PC-3 (cell line): Measurements from ENCODE around the gene PKIG. TPM values are rescaled to one million over a fixed set of nuclear protein-coding genes. Genes with fewer than 3 reads are reported as not detected.

Source experiments
- ATAC-seq: fragments of 200-7000 bp; cut with Tn5 transposase; 2 replicates; pipeline ENCODE4 v1.9.1; 2020; ENCODE audit warnings: mild to moderate bottlenecking, moderate library complexity
- BruUV-seq: library from RNA; stranded (reverse); fragments of 400-500 nt; replicated peaks from 2 replicates; lab custom pipeline; 2021; lab: Mats Ljungman, UMichigan
- CTCF ChIA-PET: fragments of 300-600 bp; sonication (Branson Sonifier 250); formaldehyde crosslinking; loops from one replicate; lab custom pipeline; 2022; ENCODE audit warnings: antibody characterized with exemption; lab: Charles Lee
- POLR2A ChIA-PET: fragments of 300-600 bp; sonication (Branson Sonifier 250); formaldehyde crosslinking; loops from one replicate; lab custom pipeline; 2022; ENCODE audit warnings: antibody characterized with exemption; ENCODE audit not compliant: unreplicated experiment; lab: Charles Lee
- DNase-seq: peaks from one replicate; pipeline ENCODE4 v3.0.0-alpha.2; 2015
- H2AFZ ChIP-seq: fragments of 300-600 bp; sonication (generic); 2 replicates; pipeline ENCODE4 v1.6.0; 2016; ENCODE audit warnings: antibody characterized with exemption, low read length
- H3F3A ChIP-seq: fragments of 300-600 bp; sonication (generic); one replicate; pipeline ENCODE4 v1.6.0; 2017; ENCODE audit warnings: antibody characterized with exemption, low read length, control low read depth, mild to moderate bottlenecking; ENCODE audit not compliant: unreplicated experiment
- H3K27ac ChIP-seq: fragments of 300-600 bp; sonication (generic); 2 replicates; pipeline ENCODE4 v1.5.1; 2016; ENCODE audit warnings: mild to moderate bottlenecking, low read length
- H3K27me3 ChIP-seq: fragments of 300-600 bp; sonication (generic); 2 replicates; pipeline ENCODE4 v1.6.1; 2016; ENCODE audit warnings: low read length, mixed read lengths
- H3K36me3 ChIP-seq: fragments of 300-600 bp; sonication (generic); 2 replicates; pipeline ENCODE4 v1.6.1; 2016; ENCODE audit warnings: low read depth, mixed run types, low read length, mixed read lengths
- H3K4me1 ChIP-seq: fragments of 300-600 bp; sonication (generic); 2 replicates; pipeline ENCODE4 v1.5.1; 2016; ENCODE audit warnings: low read length; ENCODE audit not compliant: insufficient read depth
- H3K4me2 ChIP-seq: fragments of 300-600 bp; sonication (generic); 2 replicates; pipeline ENCODE4 v1.6.0; 2016; ENCODE audit warnings: low read length
- H3K4me3 ChIP-seq: fragments of 300-600 bp; sonication (generic); 2 replicates; pipeline ENCODE4 v1.5.1; 2016; ENCODE audit warnings: mild to moderate bottlenecking, low read length, mixed read lengths
- H3K79me2 ChIP-seq: fragments of 300-600 bp; sonication (generic); 2 replicates; pipeline ENCODE4 v1.6.1; 2017; ENCODE audit warnings: low read length, mixed read lengths
- H3K9ac ChIP-seq: fragments of 300-600 bp; sonication (generic); 2 replicates; pipeline ENCODE4 v1.6.0; 2016; ENCODE audit warnings: mild to moderate bottlenecking, low read length
- H3K9me2 ChIP-seq: fragments of 300-600 bp; sonication (generic); replicated peaks from 2 replicates; pipeline ENCODE4 v1.6.1; 2016; ENCODE audit warnings: mixed run types, low read length, mixed read lengths
- H3K9me3 ChIP-seq: fragments of 300-600 bp; sonication (generic); 2 replicates; pipeline ENCODE4 v1.6.1; 2016; ENCODE audit warnings: low read length, mixed read lengths
- H4K20me1 ChIP-seq: fragments of 300-600 bp; sonication (generic); 2 replicates; pipeline ENCODE4 v1.6.1; 2016; ENCODE audit warnings: low read length, mixed read lengths
- EZH2 ChIP-seq: fragments of 300-600 bp; sonication (generic); IDR thresholded peaks from one replicate; pipeline ENCODE4 v1.6.1; 2017; ENCODE audit warnings: antibody characterized with exemption, mild to moderate bottlenecking, low read length; ENCODE audit not compliant: unreplicated experiment
- EZH2phosphoT487 ChIP-seq: fragments of 300-600 bp; sonication (generic); IDR thresholded peaks from 2 replicates; pipeline ENCODE4 v1.6.1; 2018; ENCODE audit warnings: mild to moderate bottlenecking, antibody characterized with exemption, low read length, borderline replicate concordance
- intact Hi-C: fragments of 100-400 bp; cut with micrococcal nuclease; formaldehyde crosslinking; loops from 2 replicates; pipeline ENCODE4 v1.9.0; 2023
- total RNA-seq: library from RNA; depleted of rRNA; stranded (reverse); fragments of >200 nt; gene quantifications from 2 replicates; pipeline ENCODE4 v1.2.3, GENCODE V29; 2014
- TF ChIP-seq, protein P1 (sequence below): fragments of 300-600 bp; sonication (generic); conservative IDR thresholded peaks from 2 replicates; pipeline ENCODE4 v1.5.1; 2017; ENCODE audit warnings: antibody characterized with exemption, low read depth, mild to moderate bottlenecking, low read length

Gene PKIG
- total RNA-seq, 1 experiment from 2014 or later, result 47.5 TPM

DNA sequence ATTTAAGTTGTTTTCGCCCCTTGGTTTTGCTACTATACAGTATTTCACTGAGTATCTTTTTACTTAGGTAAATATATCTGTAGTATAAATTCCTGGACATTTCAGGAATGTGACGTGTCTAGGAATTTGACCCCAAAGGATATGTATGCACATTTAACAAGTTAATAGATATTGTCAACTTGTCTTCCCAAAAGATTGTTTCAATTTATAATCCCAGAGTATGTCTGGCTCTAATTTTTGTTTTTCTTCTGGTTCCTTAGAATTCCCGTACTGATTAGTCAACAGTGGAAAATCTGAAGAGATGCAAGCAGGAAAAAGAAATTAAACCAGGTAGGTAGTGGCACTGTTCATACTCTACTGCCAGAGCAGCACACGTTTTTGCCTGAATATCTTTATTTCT is 7.2 kb downstream of the PKIG start:
- Histone ChIP-seq H3K36me3 (no peaks in the 10 kb centered on the region), H3K4me1 (peaks cover 11% of the 10 kb centered on the region; the same call in 1 of the 2 replicates), H3K9me2 (no peaks in the 10 kb centered on the region), H3F3A (no peaks in the 10 kb centered on the region), H3K79me2 (no peaks in the 10 kb centered on the region), H3K27ac (no peak overlapping the region), H3K9ac (no peak overlapping the region), H3K27me3 (no peaks in the 10 kb centered on the region), H2AFZ (no peak overlapping the region), H3K9me3 (no peaks in the 10 kb centered on the region), H4K20me1 (no peaks in the 10 kb centered on the region), H3K4me2 (no peak overlapping the region), H3K4me3 (no peak overlapping the region)
- BruUV-seq, result no TSS peak
- POLR2A ChIA-PET, result no interaction called here
- CTCF ChIA-PET, result no interaction called here
- intact Hi-C loops, result no loop called here
- TF ChIP-seq, protein P1, sequence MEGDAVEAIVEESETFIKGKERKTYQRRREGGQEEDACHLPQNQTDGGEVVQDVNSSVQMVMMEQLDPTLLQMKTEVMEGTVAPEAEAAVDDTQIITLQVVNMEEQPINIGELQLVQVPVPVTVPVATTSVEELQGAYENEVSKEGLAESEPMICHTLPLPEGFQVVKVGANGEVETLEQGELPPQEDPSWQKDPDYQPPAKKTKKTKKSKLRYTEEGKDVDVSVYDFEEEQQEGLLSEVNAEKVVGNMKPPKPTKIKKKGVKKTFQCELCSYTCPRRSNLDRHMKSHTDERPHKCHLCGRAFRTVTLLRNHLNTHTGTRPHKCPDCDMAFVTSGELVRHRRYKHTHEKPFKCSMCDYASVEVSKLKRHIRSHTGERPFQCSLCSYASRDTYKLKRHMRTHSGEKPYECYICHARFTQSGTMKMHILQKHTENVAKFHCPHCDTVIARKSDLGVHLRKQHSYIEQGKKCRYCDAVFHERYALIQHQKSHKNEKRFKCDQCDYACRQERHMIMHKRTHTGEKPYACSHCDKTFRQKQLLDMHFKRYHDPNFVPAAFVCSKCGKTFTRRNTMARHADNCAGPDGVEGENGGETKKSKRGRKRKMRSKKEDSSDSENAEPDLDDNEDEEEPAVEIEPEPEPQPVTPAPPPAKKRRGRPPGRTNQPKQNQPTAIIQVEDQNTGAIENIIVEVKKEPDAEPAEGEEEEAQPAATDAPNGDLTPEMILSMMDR, result no peak
- TF ChIP-seq EZH2phosphoT487 (no peak), EZH2 (no peak)
- ATAC-seq (no peak), DNase-seq (no peak)

DNA sequence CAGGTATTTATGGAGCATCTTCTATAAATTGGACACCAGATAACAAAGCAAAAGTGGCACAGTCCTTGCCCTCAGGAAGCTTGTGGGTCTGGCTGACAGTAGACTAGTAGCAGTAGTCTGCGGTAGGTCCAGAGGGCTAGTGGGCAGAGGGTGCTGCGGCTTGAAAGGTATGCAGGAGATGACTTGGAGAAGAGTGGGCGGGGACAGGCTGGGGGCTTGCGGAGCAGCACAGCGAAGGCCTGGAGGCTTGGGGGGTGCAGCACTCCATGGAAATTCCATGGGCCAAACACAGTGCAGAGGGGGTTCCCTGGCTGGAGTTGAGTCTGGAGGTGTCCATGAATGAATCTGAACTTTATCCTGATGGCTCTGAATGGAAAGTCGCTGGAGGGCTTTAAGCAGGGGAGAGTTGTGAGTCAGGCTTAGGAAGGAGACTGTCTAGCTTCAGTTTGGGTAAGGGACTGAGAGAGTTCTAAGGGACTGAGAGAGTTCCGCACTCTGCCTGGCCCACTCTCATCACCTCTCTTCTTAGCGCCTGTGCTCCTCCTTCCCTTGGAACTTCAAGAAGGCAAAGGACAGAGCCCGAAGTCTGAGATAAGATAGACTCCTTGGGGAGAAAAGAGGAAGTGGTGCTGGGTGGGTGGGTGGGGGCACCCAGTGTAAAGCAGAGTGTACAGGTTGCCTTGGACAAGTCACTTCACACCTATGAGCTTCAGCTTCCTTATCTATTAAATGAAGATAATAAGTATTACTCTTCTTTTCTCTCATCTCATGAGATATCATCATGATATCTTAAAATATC is 8.8 kb downstream of the PKIG start:
- CTCF ChIA-PET, result no interaction called here
- no TSS peak for BruUV-seq
- H3K9me2 ChIP-seq, result no peaks in the 10 kb centered on the region
- no peaks in the 10 kb centered on the region for H4K20me1 ChIP-seq
- H3K4me3 ChIP-seq, result no peak overlapping the region
- ATAC-seq, result no peak
- intact Hi-C loops, result no loop called here
- H3K4me2 ChIP-seq, result no peak overlapping the region
- no peak for DNase-seq
- H3K9ac ChIP-seq, result no peak overlapping the region
- H3K27ac ChIP-seq, result no peak overlapping the region
- no peaks in the 10 kb centered on the region for H3K27me3 ChIP-seq
- no peaks in the 10 kb centered on the region for H3F3A ChIP-seq
- H3K9me3 ChIP-seq, result no peaks in the 10 kb centered on the region
- peaks cover 26% of the 10 kb centered on the region for H3K4me1 ChIP-seq
- POLR2A ChIA-PET, result no interaction called here
- no peak overlapping the region for H2AFZ ChIP-seq
- H3K79me2 ChIP-seq, result no peaks in the 10 kb centered on the region
- H3K36me3 ChIP-seq, result no peaks in the 10 kb centered on the region
- TF ChIP-seq, protein P1, result no peak
- TF ChIP-seq EZH2, result no peak
- no peak for TF ChIP-seq EZH2phosphoT487

DNA sequence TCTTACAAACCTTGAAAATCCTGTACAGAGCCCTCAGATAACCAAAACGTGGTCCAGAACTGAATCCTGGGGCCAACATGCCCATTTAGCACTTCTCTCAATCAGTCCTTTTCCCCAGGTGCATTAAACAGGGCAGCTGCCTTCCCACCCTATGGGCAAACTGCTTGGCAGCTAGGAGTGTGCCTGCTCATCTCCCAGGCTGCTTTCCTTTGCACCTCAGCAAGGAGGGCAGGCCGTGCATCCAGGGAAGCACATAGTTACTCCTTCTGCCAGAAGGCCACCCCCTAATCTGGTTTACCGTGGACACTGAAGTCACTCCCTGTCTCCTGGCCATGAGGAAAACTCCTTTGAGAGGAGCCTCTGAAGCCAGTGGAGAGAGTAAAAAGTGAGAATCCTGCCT is 10.0 kb downstream of the PKIG start:
- Histone ChIP-seq H3K4me2 (no peak overlapping the region), H3K4me1 (peaks cover 33% of the 10 kb centered on the region), H3K4me3 (no peak overlapping the region), H3K36me3 (no peaks in the 10 kb centered on the region), H3K27ac (no peak overlapping the region), H4K20me1 (no peaks in the 10 kb centered on the region), H3K79me2 (no peaks in the 10 kb centered on the region), H3K9ac (no peak overlapping the region), H3K9me2 (no peaks in the 10 kb centered on the region), H3K27me3 (no peaks in the 10 kb centered on the region), H3K9me3 (no peaks in the 10 kb centered on the region), H2AFZ (no peak overlapping the region), H3F3A (no peaks in the 10 kb centered on the region)
- TF ChIP-seq, protein P1, result no peak
- no peak for TF ChIP-seq EZH2phosphoT487
- no peak for TF ChIP-seq EZH2
- no peak for ATAC-seq
- no TSS peak for BruUV-seq
- ChIA-PET POLR2A (no interaction called here), CTCF (no interaction called here)
- DNase-seq, result no peak
- intact Hi-C loops, result no loop called here
